ENCODE data around the gene PAQR5.
A peak's percentile ranks its signal among the peaks of the same experiment; 100 is the strongest.

Gene PAQR5

GRCh38 chr15:69450968-69451695 lies 152.4 kb downstream of the PAQR5 start:
- no peak for TF ChIP-seq CTCF (IDR thresholded peaks at IDR 0.05; ENCODE audit: borderline replicate concordance, extremely low read depth, low read length, poor library complexity, severe bottlenecking)
- TF ChIP-seq EZH2 (IDR thresholded peaks at IDR 0.05; ENCODE audit: borderline replicate concordance, low read depth, low read length, severe bottlenecking), result no peak
- Histone ChIP-seq H2AFZ (ENCODE audit: low read depth, low read length) (peak overlapping the region; percentile 83; the same call in 1 of the 2 replicates), H3K27ac (ENCODE audit: low read length) (no peak overlapping the region)

GRCh38 chr15:69451951-69452691 lies 153.4 kb downstream of the PAQR5 start:
- DNase-seq (peak; percentile 44), ATAC-seq (ENCODE audit: insufficient read depth, low read depth) (peak; percentile 47)
- H3K9me3 ChIP-seq (ENCODE audit: insufficient read depth, low read length, severe bottlenecking), result no peaks in the 10 kb centered on the region
- peak overlapping the region; percentile 81 for H3K4me2 ChIP-seq (ENCODE audit: insufficient read depth, low read length)
- H2AFZ ChIP-seq (ENCODE audit: low read depth, low read length), result peak overlapping the region; percentile 83
- TF ChIP-seq EZH2 (IDR thresholded peaks at IDR 0.05; ENCODE audit: borderline replicate concordance, low read depth, low read length, severe bottlenecking) (no peak), CTCF (IDR thresholded peaks at IDR 0.05; ENCODE audit: borderline replicate concordance, extremely low read depth, low read length, poor library complexity, severe bottlenecking) (no peak)
- peak overlapping the region; percentile 86 for H3K27ac ChIP-seq (ENCODE audit: low read length)
- peak overlapping the region; percentile 32 to 86; a peak in 3 of 4 replicates for H3K4me3 ChIP-seq (ENCODE audit: low read depth in 1 of 2, low read length in 2 of 2)
- H3K36me3 ChIP-seq (ENCODE audit: insufficient read depth, low read length), result peaks cover 48% of the 10 kb centered on the region
- H3K79me2 ChIP-seq (ENCODE audit: insufficient read depth, low read length), result peaks cover 31% of the 10 kb centered on the region
- H4K20me1 ChIP-seq (ENCODE audit: insufficient read depth, low read length), result peaks cover 29% of the 10 kb centered on the region
- H3K4me1 ChIP-seq (ENCODE audit: insufficient read depth, low read length), result peaks cover 37% of the 10 kb centered on the region
- H3K9ac ChIP-seq (ENCODE audit: low read depth, low read length), result peak overlapping the region; percentile 81
- H3K27me3 ChIP-seq (ENCODE audit: insufficient read depth, low read length, poor library complexity), result no peaks in the 10 kb centered on the region

More at GRCh38 chr15:69450968-69451695, 152.4 kb downstream of the PAQR5 start:
- ATAC-seq (ENCODE audit: insufficient read depth, low read depth) (no peak), DNase-seq (no peak)
- Histone ChIP-seq H3K9ac (ENCODE audit: low read depth, low read length) (peak overlapping the region; percentile 81), H4K20me1 (ENCODE audit: insufficient read depth, low read length) (peaks cover 29% of the 10 kb centered on the region), H3K4me2 (ENCODE audit: insufficient read depth, low read length) (peak overlapping the region; percentile 81), H3K36me3 (ENCODE audit: insufficient read depth, low read length) (peaks cover 48% of the 10 kb centered on the region), H3K4me3 (ENCODE audit: low read depth in 1 of 2, low read length in 2 of 2) (peak overlapping the region; percentile 32 to 86; a peak in 2 of 4 replicates), H3K9me3 (ENCODE audit: insufficient read depth, low read length, severe bottlenecking) (no peaks in the 10 kb centered on the region), H3K27me3 (ENCODE audit: insufficient read depth, low read length, poor library complexity) (no peaks in the 10 kb centered on the region), H3K79me2 (ENCODE audit: insufficient read depth, low read length) (peaks cover 31% of the 10 kb centered on the region), H3K4me1 (ENCODE audit: insufficient read depth, low read length) (peaks cover 37% of the 10 kb centered on the region)

- DNase-seq (peak; percentile 93), ATAC-seq (ENCODE audit: insufficient read depth, low read depth) (peak; percentile 85)
- TF ChIP-seq CTCF (IDR thresholded peaks at IDR 0.05; ENCODE audit: borderline replicate concordance, extremely low read depth, low read length, poor library complexity, severe bottlenecking) (no peak), EZH2 (IDR thresholded peaks at IDR 0.05; ENCODE audit: borderline replicate concordance, low read depth, low read length, severe bottlenecking) (no peak)
- H2AFZ ChIP-seq (ENCODE audit: low read depth, low read length), result peak within 1 kb of the TSS; percentile 83
- H3K27me3 ChIP-seq (ENCODE audit: insufficient read depth, low read length, poor library complexity), result no peaks in the 10 kb centered on the region
- H3K27ac ChIP-seq (ENCODE audit: low read length), result peak within 1 kb of the TSS; percentile 86
- peaks cover 37% of the 10 kb centered on the region for H3K4me1 ChIP-seq (ENCODE audit: insufficient read depth, low read length)
- H3K9ac ChIP-seq (ENCODE audit: low read depth, low read length), result peak within 1 kb of the TSS; percentile 81
- H3K9me3 ChIP-seq (ENCODE audit: insufficient read depth, low read length, severe bottlenecking), result no peaks in the 10 kb centered on the region
- peak within 1 kb of the TSS; percentile 86 to 87 for H3K4me3 ChIP-seq (ENCODE audit: low read depth in 1 of 2, low read length in 2 of 2)
- H4K20me1 ChIP-seq (ENCODE audit: insufficient read depth, low read length), result peaks cover 32% of the 10 kb centered on the region
- peaks cover 31% of the 10 kb centered on the region for H3K79me2 ChIP-seq (ENCODE audit: insufficient read depth, low read length)
- H3K4me2 ChIP-seq (ENCODE audit: insufficient read depth, low read length), result peak within 1 kb of the TSS; percentile 88
- H3K36me3 ChIP-seq (ENCODE audit: insufficient read depth, low read length), result peaks cover 44% of the 10 kb centered on the region
These were observed 154.2 kb downstream of the PAQR5 start, which contains the start of gene RPLP1 for GRCh38 chr15:69452692-69453521. Gene RPLP1, plus strand, starts transcription at chr15:69452818. Its CDS starts 131 bp downstream, at chr15:69452949.

All from DND-41 (cell line).